ENCODE results near the gene WDR83. TPM values are rescaled to one million over a fixed set of nuclear protein-coding genes. Genes with fewer than 3 reads are reported as not detected.
"Not testable (repeated sequence)": the region's sequence is repeated elsewhere in the genome, so short reads cannot be mapped to it uniquely, and the experiment has no call there.

The WDR83 gene
- total RNA-seq, 1 donor from 2014 or later = 14.6 TPM

- DNase-seq (ENCODE audit: extremely low spot score, unreplicated experiment) = no peak
- H3K27me3 Mint-ChIP-seq = peaks cover 4% of the 10 kb centered on the region
- no peak for TF ChIP-seq CTCF (conservative IDR thresholded peaks at IDR 0.05)
- no peak overlapping the region for H3K4me3 Mint-ChIP-seq
- H3K36me3 Mint-ChIP-seq = no peaks in the 10 kb centered on the region
- H3K9me3 Mint-ChIP-seq = no peaks in the 10 kb centered on the region
- H3K27ac Mint-ChIP-seq = no peak overlapping the region
- peaks cover 5% of the 10 kb centered on the region for H3K4me1 Mint-ChIP-seq (ENCODE audit: unreplicated experiment)
These were observed 25.2 kb upstream of the WDR83 start for GRCh38 chr19:12641456-12641855.

DNA sequence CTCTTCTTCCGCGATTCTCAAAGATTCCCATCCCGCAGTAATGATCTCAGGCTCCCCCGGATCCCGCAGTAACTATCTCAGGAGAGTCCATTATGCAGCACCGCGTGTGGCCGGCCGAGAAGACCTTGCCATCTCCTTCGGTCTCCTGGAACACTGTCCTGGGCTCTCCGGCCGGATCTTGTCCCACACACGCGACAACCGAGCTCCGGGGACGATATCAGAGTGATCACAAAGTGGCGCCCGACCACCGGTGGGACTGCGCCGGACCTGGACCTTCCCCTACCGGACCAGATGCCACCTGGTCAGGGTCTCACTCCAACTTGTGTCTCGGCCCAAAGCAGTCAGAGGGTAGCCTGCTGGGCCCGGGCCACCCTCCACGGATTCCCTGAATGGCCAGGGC, 24.1 kb upstream of the WDR83 start:
- DNase-seq (ENCODE audit: extremely low spot score, unreplicated experiment) = no peak
- Mint-ChIP-seq H3K4me1 (ENCODE audit: unreplicated experiment) (peaks cover 5% of the 10 kb centered on the region), H3K36me3 (no peaks in the 10 kb centered on the region), H3K27ac (no peak overlapping the region), H3K4me3 (no peak overlapping the region), H3K27me3 (peaks cover 4% of the 10 kb centered on the region), H3K9me3 (no peaks in the 10 kb centered on the region)
- TF ChIP-seq CTCF (conservative IDR thresholded peaks at IDR 0.05) = no peak

DNA sequence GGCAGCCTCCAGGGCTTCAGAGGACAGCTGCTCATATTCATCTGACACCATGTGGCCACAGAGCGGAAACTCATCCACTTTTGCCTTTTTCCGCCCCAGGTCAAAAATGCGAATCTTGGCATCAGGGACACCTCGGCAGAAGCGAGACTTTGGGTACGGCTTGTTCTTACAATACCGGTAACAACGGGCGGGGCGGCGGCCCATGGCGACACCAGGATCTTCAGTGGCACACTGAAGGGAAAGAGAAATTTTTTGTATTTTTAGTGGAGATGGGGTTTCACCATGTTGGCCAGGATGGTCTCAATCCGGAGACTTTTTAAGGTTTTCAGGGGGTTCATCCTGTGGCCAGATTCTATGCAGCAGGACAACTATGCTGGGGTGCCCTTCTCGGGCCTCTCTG, 22.9 kb upstream of the WDR83 start:
- DNase-seq (ENCODE audit: extremely low spot score, unreplicated experiment); H3K27ac Mint-ChIP-seq; H3K9me3 Mint-ChIP-seq; H3K27me3 Mint-ChIP-seq; H3K36me3 Mint-ChIP-seq; H3K4me3 Mint-ChIP-seq; H3K4me1 Mint-ChIP-seq (ENCODE audit: unreplicated experiment): not testable (repeated sequence)

- TF ChIP-seq CTCF (conservative IDR thresholded peaks at IDR 0.05) = no peak
- Mint-ChIP-seq H3K27ac (no peak overlapping the region), H3K4me3 (no peak overlapping the region), H3K4me1 (ENCODE audit: unreplicated experiment) (no peaks in the 10 kb centered on the region), H3K36me3 (peaks cover 3% of the 10 kb centered on the region), H3K9me3 (no peaks in the 10 kb centered on the region), H3K27me3 (no peaks in the 10 kb centered on the region)
- DNase-seq (ENCODE audit: extremely low spot score, unreplicated experiment) = no peak
These were observed 20.1 kb upstream of the WDR83 start for GRCh38 chr19:12646551-12646950.

- H3K27me3 Mint-ChIP-seq = no peaks in the 10 kb centered on the region
These were observed 19.6 kb upstream of the WDR83 start for GRCh38 chr19:12647047-12647446.

GRCh38 chr19:12647490-12648071, 19.0 kb upstream of the WDR83 start:
- H3K9me3 Mint-ChIP-seq = no peaks in the 10 kb centered on the region
- H3K4me1 Mint-ChIP-seq (ENCODE audit: unreplicated experiment) = no peaks in the 10 kb centered on the region
- H3K27me3 Mint-ChIP-seq = no peaks in the 10 kb centered on the region
- H3K27ac Mint-ChIP-seq = no peak overlapping the region
- TF ChIP-seq CTCF (conservative IDR thresholded peaks at IDR 0.05) = no peak
- DNase-seq (ENCODE audit: extremely low spot score, unreplicated experiment) = no peak
- no peak overlapping the region for H3K4me3 Mint-ChIP-seq
- H3K36me3 Mint-ChIP-seq = peaks cover 3% of the 10 kb centered on the region

More at GRCh38 chr19:12647047-12647446, 19.6 kb upstream of the WDR83 start:
- Mint-ChIP-seq H3K4me1 (ENCODE audit: unreplicated experiment) (no peaks in the 10 kb centered on the region), H3K36me3 (peaks cover 3% of the 10 kb centered on the region), H3K9me3 (no peaks in the 10 kb centered on the region), H3K4me3 (no peak overlapping the region), H3K27ac (no peak overlapping the region)
- TF ChIP-seq CTCF (conservative IDR thresholded peaks at IDR 0.05) = no peak
- no peak for DNase-seq (ENCODE audit: extremely low spot score, unreplicated experiment)
